ENCODE data around the gene SCEL.

Gene SCEL

DNA sequence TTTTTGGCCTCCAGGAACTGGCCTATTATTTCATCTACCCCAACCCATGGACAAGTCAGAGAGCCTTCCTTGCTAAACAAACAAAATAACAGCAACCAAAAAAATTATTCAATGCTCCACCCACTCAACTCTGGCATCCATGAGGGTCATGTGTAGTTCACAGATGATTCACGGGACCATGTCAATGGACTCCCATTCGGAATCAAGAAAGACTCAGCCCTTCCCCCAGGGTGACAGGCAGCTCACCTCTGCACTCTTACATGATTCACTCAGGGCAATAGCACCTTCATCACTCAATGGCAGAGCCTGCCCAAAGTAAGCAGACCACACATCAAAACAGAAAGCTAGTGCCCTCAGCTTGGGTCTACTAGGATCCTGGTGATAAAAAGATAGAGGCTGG is 14.3 kb upstream of the SCEL start:
- DNase-seq (ENCODE audit: low read depth in 4 of 4, low spot score in 1 of 4): no peak

GRCh38 chr13:77521595-77522367 is 13.7 kb upstream of the SCEL start:
- no peak for DNase-seq (ENCODE audit: low read depth in 4 of 4, low spot score in 1 of 4)

DNA sequence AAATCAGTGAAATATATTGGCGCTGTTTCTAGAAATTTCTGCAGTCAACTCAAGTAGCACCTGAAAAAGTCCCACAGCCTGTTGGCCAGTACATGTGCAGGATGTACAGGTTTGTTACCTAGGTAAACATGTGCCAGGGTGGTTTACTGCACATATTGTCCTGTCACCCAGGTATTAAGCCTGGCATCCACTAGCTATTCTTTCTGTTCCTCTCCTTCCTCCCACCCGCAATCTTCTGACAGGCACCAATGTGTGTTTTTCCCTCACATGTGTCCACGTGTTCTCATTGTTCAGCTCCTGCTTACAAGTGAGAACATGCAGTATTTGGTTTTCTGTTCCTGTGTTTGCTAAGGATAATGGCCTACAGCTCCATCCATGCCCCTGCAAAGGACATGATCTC is 13.1 kb upstream of the SCEL start:
- no peak for DNase-seq (ENCODE audit: low read depth in 4 of 4, low spot score in 1 of 4)

DNA sequence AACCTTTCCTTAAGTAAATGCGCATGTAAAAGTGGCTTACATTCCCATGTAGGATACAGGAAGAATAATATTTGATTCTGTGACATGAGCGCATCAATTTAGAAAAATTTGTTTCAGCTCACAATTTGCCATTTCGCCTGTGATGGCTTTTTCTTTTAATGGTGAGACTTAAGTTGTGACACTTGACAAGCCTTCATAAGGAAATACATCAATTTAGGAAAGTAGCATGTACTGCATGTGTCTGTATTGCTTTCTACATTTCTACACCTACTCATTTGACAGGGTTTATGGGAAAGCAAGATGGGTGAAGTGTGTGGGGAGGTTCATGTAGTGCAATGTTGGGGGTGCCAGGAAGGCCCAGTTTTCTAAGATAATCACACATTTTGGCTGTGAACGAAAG is 12.1 kb upstream of the SCEL start:
- DNase-seq (ENCODE audit: low read depth in 4 of 4, low spot score in 1 of 4): no peak

GRCh38 chr13:77523834-77524728 is 11.4 kb upstream of the SCEL start:
- DNase-seq (ENCODE audit: low read depth in 4 of 4, low spot score in 1 of 4): no peak

- no peak for DNase-seq (ENCODE audit: low read depth in 4 of 4, low spot score in 1 of 4)
Measured at GRCh38 chr13:77528414-77528813, 7.1 kb upstream of the SCEL start.

- DNase-seq (ENCODE audit: low read depth in 4 of 4, low spot score in 1 of 4): no peak
Measured at GRCh38 chr13:77528834-77529500, 6.5 kb upstream of the SCEL start.

DNA sequence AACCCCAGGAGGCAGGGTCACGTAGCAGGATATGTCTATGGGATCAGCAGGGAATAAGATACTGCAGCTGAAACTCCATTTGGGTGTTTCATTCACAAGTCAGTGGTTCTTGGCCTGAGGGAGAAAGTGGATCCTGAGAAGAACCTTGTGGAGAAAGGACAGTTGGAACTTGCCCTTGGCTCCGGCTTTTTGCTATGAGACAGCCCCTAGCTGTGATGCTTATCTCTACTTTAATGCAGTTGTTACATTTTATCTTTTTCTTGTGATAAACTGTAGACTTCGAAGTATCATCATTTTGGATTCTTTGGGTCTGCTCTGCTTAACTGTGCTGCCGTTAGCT is 6.0 kb upstream of the SCEL start:
- DNase-seq (ENCODE audit: low read depth in 4 of 4, low spot score in 1 of 4): no peak

DNA sequence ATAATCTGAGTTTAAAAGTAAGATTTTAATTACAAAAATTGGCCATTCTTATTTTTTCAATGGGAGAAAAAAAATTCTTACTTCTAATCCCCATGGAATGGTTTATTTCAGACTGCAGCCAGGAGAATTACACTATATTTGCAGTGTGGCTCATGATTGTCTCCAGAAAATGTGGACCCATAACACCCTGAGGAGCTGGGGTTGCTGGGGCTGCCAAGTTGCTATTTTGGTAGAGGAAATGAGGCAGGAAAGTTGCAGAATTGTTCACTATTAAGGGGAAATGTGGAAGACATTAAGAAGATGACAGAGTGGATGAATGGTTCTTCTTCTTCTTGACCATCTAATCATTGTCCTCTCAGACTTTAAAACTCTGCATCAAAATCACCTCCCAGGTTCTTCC is 4.6 kb upstream of the SCEL start:
- no peak for DNase-seq (ENCODE audit: low read depth in 4 of 4, low spot score in 1 of 4)

DNA sequence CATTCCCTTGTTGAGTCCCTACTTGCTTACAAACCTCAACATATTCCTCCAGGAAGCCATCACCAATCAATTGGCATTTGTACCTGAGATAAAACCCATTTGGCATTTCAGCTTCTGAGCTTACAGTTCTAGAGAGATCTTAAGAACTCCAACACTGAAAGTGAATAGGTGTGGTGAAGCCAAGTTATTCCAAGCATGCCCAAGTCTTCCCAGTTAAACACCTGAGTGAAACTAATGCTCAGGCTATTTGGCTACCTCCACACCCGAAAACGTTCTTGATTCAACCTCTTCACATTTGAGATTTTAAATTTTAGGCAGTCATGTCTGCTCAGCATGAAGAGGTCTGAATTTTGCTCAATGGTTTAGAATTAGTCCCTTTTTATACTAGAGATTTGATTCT is 2.5 kb upstream of the SCEL start:
- DNase-seq (ENCODE audit: low read depth in 4 of 4, low spot score in 1 of 4): no peak

GRCh38 chr13:77533875-77534788 is 1.4 kb upstream of the SCEL start:
- no peak for DNase-seq (ENCODE audit: low read depth in 4 of 4, low spot score in 1 of 4)

GRCh38 chr13:77536358-77536757 is 852 bp downstream of the SCEL start:
- DNase-seq (ENCODE audit: low read depth in 4 of 4, low spot score in 1 of 4): no peak

DNA sequence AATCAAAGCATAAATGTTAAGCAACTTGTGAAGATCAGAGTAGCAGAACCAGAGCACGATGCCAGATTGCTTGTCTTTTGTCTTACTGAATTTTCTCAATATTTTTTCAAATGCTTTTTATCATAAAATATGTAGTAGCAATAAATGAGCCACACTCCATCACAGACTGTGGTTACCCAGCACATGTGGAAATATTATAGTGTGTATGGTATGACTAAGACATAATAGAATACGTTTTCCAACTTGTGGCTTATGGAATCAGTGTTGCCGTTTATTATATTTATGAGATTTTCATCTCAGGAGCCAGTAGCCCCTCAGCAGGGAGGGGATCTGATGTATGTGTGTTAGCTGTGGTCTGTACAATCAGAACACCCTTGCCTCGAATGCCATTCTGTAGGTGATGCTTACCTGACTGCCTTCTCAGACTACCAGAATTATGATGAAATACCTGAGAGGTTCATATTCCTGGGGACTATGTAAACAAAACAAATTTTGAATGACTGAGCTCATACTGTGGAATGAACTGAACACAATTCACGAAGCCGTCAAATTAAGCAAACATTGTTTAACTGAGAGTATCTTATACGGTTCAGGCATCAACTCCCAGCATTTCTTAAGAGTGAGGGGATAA is 1.9 kb downstream of the SCEL start:
- no peak for DNase-seq (ENCODE audit: low read depth in 4 of 4, low spot score in 1 of 4)

DNA sequence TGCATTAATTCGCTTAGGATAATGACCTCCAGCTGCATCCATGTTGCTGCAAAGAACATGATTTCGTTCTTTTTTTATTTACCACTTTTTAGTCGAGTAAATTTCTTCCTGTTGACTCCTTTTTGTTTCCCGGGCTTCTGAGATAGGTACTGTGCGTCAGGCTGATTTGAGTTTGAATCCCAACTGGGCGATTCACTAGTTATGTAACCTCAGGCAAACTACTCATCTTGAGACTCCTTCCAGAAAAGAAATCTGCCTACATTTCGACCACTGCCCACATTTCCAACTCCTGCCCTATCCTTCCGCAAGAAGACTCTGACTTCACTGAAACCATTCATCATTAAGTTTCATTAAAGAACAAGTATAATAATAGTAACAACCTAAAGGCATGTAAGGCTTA is 8.2 kb downstream of the SCEL start:
- DNase-seq (ENCODE audit: low read depth in 4 of 4, low spot score in 1 of 4): no peak

- DNase-seq (ENCODE audit: low read depth in 4 of 4, low spot score in 1 of 4): no peak
Measured at GRCh38 chr13:77544355-77544754, 8.8 kb downstream of the SCEL start.

DNA sequence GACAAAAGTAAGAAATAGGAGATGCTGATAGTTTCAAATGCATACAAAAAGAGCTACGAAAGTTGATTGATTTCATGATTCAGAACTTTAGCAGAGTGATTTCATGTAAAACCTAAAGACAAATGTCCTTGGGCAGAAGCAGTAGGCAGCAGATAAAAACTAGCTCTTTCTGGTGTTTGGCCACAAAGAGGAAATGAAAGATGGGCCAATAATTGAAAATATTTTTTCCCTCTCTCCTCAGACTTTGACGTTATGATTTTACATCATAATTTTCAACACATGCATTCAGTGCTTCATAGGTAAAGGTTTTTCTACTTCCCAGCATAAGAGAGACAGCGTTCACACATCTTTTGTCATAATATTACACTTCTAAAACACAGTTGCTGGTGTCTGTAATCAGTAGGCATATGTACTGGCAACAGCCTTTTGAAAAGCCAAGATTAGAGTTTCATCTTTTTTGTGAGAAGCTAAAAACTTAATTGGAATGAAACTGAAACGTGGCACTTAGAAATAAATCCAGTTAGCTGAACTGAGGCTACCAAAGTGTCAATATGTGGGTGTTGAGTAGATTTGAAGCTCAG is 9.3 kb downstream of the SCEL start:
- no peak for DNase-seq (ENCODE audit: low read depth in 4 of 4, low spot score in 1 of 4)

GRCh38 chr13:77545626-77546412 is 10.3 kb downstream of the SCEL start:
- DNase-seq (ENCODE audit: low read depth in 4 of 4, low spot score in 1 of 4): no peak

GRCh38 chr13:77548095-77548494 is 12.6 kb downstream of the SCEL start:
- no peak for DNase-seq (ENCODE audit: low read depth in 4 of 4, low spot score in 1 of 4)

DNA sequence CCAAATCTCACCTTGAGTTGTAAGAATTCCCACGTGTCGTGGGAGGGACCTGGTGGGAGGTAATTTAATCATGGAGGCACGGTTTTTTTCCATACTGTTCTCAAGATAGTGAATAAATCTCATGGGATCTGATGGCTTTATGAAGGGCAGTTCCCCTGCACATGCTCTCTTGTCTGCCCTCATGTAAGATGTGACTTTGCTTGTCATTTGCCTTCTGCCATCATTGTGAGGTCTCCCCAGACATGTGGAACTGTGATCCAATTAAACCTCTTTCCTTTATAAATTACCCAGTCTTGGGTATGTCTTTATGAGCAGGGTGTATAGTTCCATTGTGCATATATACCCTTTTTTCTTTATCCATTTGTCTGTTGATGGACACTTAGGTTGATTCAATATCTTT is 13.1 kb downstream of the SCEL start:
- DNase-seq (ENCODE audit: low read depth in 4 of 4, low spot score in 1 of 4): no peak

Measured in stimulated activated CD4-positive, alpha-beta T cell treated with anti-CD3 and anti-CD28 coated beads, Interleukin-1b, Interleukin-23, amount 100 ng/mL, for 24 hours (primary cell).